ENCODE data around the gene CD27.
A peak's percentile ranks its signal among the peaks of the same experiment; 100 is the strongest.
"Not testable (repeated sequence)": the region's sequence is repeated elsewhere in the genome, so short reads cannot be mapped to it uniquely, and the experiment has no call there.

CD27 gene

GRCh38 chr12:6444704-6445688 is at the start of gene CD27:
Gene CD27 (plus strand): TSS chr12:6444955. CDS start chr12:6445096, 141 bp downstream.
- no peak for DNase-seq (ENCODE audit: low spot score)

GRCh38 chr12:6396031-6396430 is 48.7 kb upstream of the CD27 start:
- no peak for DNase-seq (ENCODE audit: low spot score)

- DNase-seq (ENCODE audit: low spot score) = no peak
Observed at GRCh38 chr12:6399884-6400644, 44.7 kb upstream of the CD27 start.

GRCh38 chr12:6404390-6404789 is 40.4 kb upstream of the CD27 start:
- DNase-seq (ENCODE audit: low spot score) = no peak

GRCh38 chr12:6405963-6406362 is 38.8 kb upstream of the CD27 start:
- DNase-seq (ENCODE audit: low spot score) = no peak

- DNase-seq (ENCODE audit: low spot score) = no peak
Observed at GRCh38 chr12:6407236-6407954, 37.4 kb upstream of the CD27 start.

- DNase-seq (ENCODE audit: low spot score) = no peak
Observed at GRCh38 chr12:6416596-6416995, 28.2 kb upstream of the CD27 start.

GRCh38 chr12:6418796-6419195 is 26.0 kb upstream of the CD27 start:
- DNase-seq (ENCODE audit: low spot score) = peak; percentile 6

- no peak for DNase-seq (ENCODE audit: low spot score)
Observed at GRCh38 chr12:6420364-6420763, 24.4 kb upstream of the CD27 start.

GRCh38 chr12:6423267-6424007 is 21.3 kb upstream of the CD27 start:
- peak; percentile 90 for DNase-seq (ENCODE audit: low spot score)

- peak; percentile 33 for DNase-seq (ENCODE audit: low spot score)
Observed at GRCh38 chr12:6424008-6424347, 20.8 kb upstream of the CD27 start.

- DNase-seq (ENCODE audit: low spot score) = no peak
Observed at GRCh38 chr12:6424866-6425265, 19.9 kb upstream of the CD27 start.

- DNase-seq (ENCODE audit: low spot score) = peak; percentile 87
Observed at GRCh38 chr12:6425590-6426531, 18.9 kb upstream of the CD27 start.

GRCh38 chr12:6426882-6427671 is 17.7 kb upstream of the CD27 start:
- peak; percentile 82 for DNase-seq (ENCODE audit: low spot score)

- DNase-seq (ENCODE audit: low spot score) = not testable (repeated sequence)
Observed at GRCh38 chr12:6427796-6428195, 17.0 kb upstream of the CD27 start.

- DNase-seq (ENCODE audit: low spot score) = no peak
Observed at GRCh38 chr12:6428326-6428725, 16.4 kb upstream of the CD27 start.

GRCh38 chr12:6430124-6430989 is 14.4 kb upstream of the CD27 start:
- DNase-seq (ENCODE audit: low spot score) = peak; percentile 77

GRCh38 chr12:6432991-6433390 is 11.8 kb upstream of the CD27 start:
- DNase-seq (ENCODE audit: low spot score) = no peak

Measured in kidney tubule cell (primary cell).